Effector CD8-positive, alpha-beta T cell (primary cell): ENCODE data around the gene SEC23B.

Experiments
- DNase-seq: peaks from one replicate; lab custom pipeline; 2025; lab: John Stamatoyannopoulos, UW

Gene SEC23B

GRCh38 chr20:18587665-18588573, 80.2 kb downstream of the SEC23B start, which contains the start of gene DTD1:
DTD1 (plus strand) TSS chr20:18588054; CDS start chr20:18588073, 19 bp downstream.
- DNase-seq: peak; percentile 67

DNA sequence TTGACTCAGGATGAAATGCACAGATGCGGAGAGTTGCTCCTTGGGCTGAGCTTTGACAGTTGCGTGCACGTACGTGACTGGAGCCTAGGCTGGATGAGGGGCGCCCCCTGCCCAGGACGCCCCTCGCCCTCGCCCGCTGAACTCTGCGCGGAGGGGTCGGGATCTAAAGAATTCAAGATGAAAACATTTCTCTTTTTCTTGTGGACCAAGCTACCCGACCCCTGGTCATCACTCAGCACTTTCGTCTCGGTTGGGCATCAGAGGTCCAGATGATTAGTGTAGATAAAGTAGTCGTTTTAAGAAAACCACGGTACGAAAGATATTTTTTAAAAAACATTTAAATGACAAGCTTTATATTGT, 80.8 kb downstream of the SEC23B start:
- DNase-seq: no peak

DNA sequence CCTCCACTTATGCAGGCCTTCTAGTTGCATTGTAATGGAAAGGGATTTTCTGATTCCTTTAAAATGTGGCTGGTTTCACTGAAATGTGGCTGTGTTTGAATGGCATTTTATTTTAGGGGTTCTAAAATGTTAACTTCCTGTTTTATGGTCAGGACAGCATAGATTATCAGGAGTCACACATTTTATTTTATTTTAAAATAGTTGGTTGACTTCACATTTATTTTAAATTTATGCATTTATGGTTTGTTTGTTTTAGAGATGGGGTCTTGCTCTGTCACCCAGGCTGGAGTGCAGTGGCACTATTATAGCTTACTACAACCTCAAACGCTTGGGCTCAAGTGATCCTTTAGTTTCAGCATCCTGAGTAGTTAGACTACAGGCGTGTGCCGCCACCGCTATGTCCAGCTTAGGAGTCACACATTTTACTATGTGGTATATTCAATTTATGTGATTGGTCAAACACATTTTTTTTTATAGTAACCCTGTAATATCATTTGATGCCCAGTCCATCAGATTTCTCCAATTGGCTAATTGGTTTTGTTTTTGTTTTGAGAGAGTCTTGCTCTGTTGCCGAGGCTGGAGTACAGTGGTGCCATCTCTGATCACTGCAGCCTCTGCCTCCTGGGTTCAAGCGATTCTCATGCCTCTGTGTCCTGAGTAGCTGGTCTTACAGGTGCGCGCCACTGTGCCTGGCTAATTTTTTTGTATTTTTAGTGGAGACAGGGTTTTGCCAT, 82.4 kb downstream of the SEC23B start:
- no peak for DNase-seq

DNA sequence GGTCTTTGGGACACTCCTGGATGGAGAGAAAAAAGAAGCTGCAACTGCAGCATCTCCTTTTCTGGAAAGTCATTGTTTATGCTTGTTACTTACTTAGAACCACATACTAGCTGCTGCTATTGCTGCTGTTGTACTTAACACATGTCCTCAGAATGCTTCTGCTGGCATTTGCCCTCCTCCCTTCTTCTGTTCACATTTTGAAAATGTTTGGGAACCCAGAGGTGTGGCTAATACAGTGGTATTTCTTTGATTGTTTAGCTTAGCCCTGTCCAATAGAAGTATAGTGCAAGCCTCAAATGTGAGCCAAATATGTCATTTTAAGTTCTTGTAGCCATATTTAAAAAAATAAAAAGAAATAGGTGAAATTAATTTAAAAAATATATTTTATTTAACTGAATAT, 88.5 kb downstream of the SEC23B start:
- no peak for DNase-seq

DNA sequence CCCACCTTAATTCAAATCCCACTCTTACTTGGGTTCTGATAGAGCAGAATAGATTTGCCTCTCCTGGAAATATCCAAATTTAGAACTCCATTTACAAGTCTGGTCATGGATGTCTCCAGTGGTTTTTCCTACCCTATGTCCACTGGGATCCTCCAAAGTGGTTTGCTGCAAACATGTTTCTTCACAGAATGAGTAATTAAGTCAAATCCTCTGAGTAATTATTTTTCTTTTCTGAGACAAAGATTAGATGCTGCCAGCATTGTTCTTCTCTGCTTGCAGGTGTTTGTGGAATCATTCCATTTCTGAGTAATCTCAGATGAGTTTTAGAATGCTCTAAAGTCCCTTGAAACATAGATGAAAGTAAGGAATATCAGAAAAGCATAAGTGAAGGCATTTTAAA, 102.0 kb downstream of the SEC23B start:
- no peak for DNase-seq
